PC-3 (cell line): ENCODE measurements around the gene PIAS1. TPM values are rescaled to one million over a fixed set of nuclear protein-coding genes. Genes with fewer than 3 reads are reported as not detected.

Source experiments
- ATAC-seq: fragments of 200-7000 bp; cut with Tn5 transposase; 2 replicates; pipeline ENCODE4 v1.9.1; 2020; ENCODE audit warnings: mild to moderate bottlenecking, moderate library complexity
- BruUV-seq: library from RNA; stranded (reverse); fragments of 400-500 nt; replicated peaks from 2 replicates; lab custom pipeline; 2021; lab: Mats Ljungman, UMichigan
- CTCF ChIA-PET: fragments of 300-600 bp; sonication (Branson Sonifier 250); formaldehyde crosslinking; loops from one replicate; lab custom pipeline; 2022; ENCODE audit warnings: antibody characterized with exemption; lab: Charles Lee
- POLR2A ChIA-PET: fragments of 300-600 bp; sonication (Branson Sonifier 250); formaldehyde crosslinking; loops from one replicate; lab custom pipeline; 2022; ENCODE audit warnings: antibody characterized with exemption; ENCODE audit not compliant: unreplicated experiment; lab: Charles Lee
- DNase-seq: peaks from one replicate; pipeline ENCODE4 v3.0.0-alpha.2; 2015
- H2AFZ ChIP-seq: fragments of 300-600 bp; sonication (generic); 2 replicates; pipeline ENCODE4 v1.6.0; 2016; ENCODE audit warnings: antibody characterized with exemption, low read length
- H3F3A ChIP-seq: fragments of 300-600 bp; sonication (generic); one replicate; pipeline ENCODE4 v1.6.0; 2017; ENCODE audit warnings: antibody characterized with exemption, low read length, control low read depth, mild to moderate bottlenecking; ENCODE audit not compliant: unreplicated experiment
- H3K27ac ChIP-seq: fragments of 300-600 bp; sonication (generic); 2 replicates; pipeline ENCODE4 v1.5.1; 2016; ENCODE audit warnings: mild to moderate bottlenecking, low read length
- H3K27me3 ChIP-seq: fragments of 300-600 bp; sonication (generic); 2 replicates; pipeline ENCODE4 v1.6.1; 2016; ENCODE audit warnings: low read length, mixed read lengths
- H3K36me3 ChIP-seq: fragments of 300-600 bp; sonication (generic); 2 replicates; pipeline ENCODE4 v1.6.1; 2016; ENCODE audit warnings: low read depth, mixed run types, low read length, mixed read lengths
- H3K4me1 ChIP-seq: fragments of 300-600 bp; sonication (generic); 2 replicates; pipeline ENCODE4 v1.5.1; 2016; ENCODE audit warnings: low read length; ENCODE audit not compliant: insufficient read depth
- H3K4me2 ChIP-seq: fragments of 300-600 bp; sonication (generic); 2 replicates; pipeline ENCODE4 v1.6.0; 2016; ENCODE audit warnings: low read length
- H3K4me3 ChIP-seq: fragments of 300-600 bp; sonication (generic); 2 replicates; pipeline ENCODE4 v1.5.1; 2016; ENCODE audit warnings: mild to moderate bottlenecking, low read length, mixed read lengths
- H3K79me2 ChIP-seq: fragments of 300-600 bp; sonication (generic); 2 replicates; pipeline ENCODE4 v1.6.1; 2017; ENCODE audit warnings: low read length, mixed read lengths
- H3K9ac ChIP-seq: fragments of 300-600 bp; sonication (generic); 2 replicates; pipeline ENCODE4 v1.6.0; 2016; ENCODE audit warnings: mild to moderate bottlenecking, low read length
- H3K9me2 ChIP-seq: fragments of 300-600 bp; sonication (generic); replicated peaks from 2 replicates; pipeline ENCODE4 v1.6.1; 2016; ENCODE audit warnings: mixed run types, low read length, mixed read lengths
- H3K9me3 ChIP-seq: fragments of 300-600 bp; sonication (generic); 2 replicates; pipeline ENCODE4 v1.6.1; 2016; ENCODE audit warnings: low read length, mixed read lengths
- H4K20me1 ChIP-seq: fragments of 300-600 bp; sonication (generic); 2 replicates; pipeline ENCODE4 v1.6.1; 2016; ENCODE audit warnings: low read length, mixed read lengths
- EZH2 ChIP-seq: fragments of 300-600 bp; sonication (generic); IDR thresholded peaks from one replicate; pipeline ENCODE4 v1.6.1; 2017; ENCODE audit warnings: antibody characterized with exemption, mild to moderate bottlenecking, low read length; ENCODE audit not compliant: unreplicated experiment
- EZH2phosphoT487 ChIP-seq: fragments of 300-600 bp; sonication (generic); IDR thresholded peaks from 2 replicates; pipeline ENCODE4 v1.6.1; 2018; ENCODE audit warnings: mild to moderate bottlenecking, antibody characterized with exemption, low read length, borderline replicate concordance
- intact Hi-C: fragments of 100-400 bp; cut with micrococcal nuclease; formaldehyde crosslinking; loops from 2 replicates; pipeline ENCODE4 v1.9.0; 2023
- total RNA-seq: library from RNA; depleted of rRNA; stranded (reverse); fragments of >200 nt; gene quantifications from 2 replicates; pipeline ENCODE4 v1.2.3, GENCODE V29; 2014
- TF ChIP-seq, protein P1 (sequence below): fragments of 300-600 bp; sonication (generic); conservative IDR thresholded peaks from 2 replicates; pipeline ENCODE4 v1.5.1; 2017; ENCODE audit warnings: antibody characterized with exemption, low read depth, mild to moderate bottlenecking, low read length

Gene PIAS1
- total RNA-seq, 1 experiment from 2014 or later = 21.9 TPM

DNA sequence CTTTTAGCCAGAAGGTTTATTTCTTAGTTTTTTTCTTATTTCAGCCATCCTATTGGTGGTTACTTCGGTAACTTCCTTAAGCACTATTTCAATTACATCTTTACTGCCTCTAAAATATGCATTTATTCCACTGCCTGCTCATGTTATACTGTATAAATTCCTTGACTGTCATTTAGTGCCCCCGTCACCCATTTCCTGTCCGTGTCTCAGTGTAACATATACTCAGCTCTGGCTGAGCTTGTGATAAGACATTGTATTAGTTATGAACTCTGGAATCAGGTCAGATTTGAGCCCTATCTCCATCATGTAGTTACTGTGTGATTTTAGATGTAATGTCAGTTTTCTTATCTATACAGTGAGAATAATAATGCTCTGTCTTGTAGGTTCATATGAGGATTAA, 24.2 kb downstream of the PIAS1 start:
- BruUV-seq = no TSS peak
- H4K20me1 ChIP-seq = peaks cover 16% of the 10 kb centered on the region
- H3K9me2 ChIP-seq = no peaks in the 10 kb centered on the region
- DNase-seq (no peak), ATAC-seq (no peak)
- ChIA-PET POLR2A (no interaction called here), CTCF (no interaction called here)
- H2AFZ ChIP-seq = no peak overlapping the region
- no peaks in the 10 kb centered on the region for H3K27me3 ChIP-seq
- H3K79me2 ChIP-seq = peaks cover 98% of the 10 kb centered on the region
- H3K9ac ChIP-seq = no peak overlapping the region
- TF ChIP-seq, protein P1, sequence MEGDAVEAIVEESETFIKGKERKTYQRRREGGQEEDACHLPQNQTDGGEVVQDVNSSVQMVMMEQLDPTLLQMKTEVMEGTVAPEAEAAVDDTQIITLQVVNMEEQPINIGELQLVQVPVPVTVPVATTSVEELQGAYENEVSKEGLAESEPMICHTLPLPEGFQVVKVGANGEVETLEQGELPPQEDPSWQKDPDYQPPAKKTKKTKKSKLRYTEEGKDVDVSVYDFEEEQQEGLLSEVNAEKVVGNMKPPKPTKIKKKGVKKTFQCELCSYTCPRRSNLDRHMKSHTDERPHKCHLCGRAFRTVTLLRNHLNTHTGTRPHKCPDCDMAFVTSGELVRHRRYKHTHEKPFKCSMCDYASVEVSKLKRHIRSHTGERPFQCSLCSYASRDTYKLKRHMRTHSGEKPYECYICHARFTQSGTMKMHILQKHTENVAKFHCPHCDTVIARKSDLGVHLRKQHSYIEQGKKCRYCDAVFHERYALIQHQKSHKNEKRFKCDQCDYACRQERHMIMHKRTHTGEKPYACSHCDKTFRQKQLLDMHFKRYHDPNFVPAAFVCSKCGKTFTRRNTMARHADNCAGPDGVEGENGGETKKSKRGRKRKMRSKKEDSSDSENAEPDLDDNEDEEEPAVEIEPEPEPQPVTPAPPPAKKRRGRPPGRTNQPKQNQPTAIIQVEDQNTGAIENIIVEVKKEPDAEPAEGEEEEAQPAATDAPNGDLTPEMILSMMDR = no peak
- TF ChIP-seq EZH2 (no peak), EZH2phosphoT487 (no peak)
- H3K4me2 ChIP-seq = no peak overlapping the region
- H3K4me3 ChIP-seq = no peak overlapping the region
- H3K36me3 ChIP-seq = no peaks in the 10 kb centered on the region
- H3F3A ChIP-seq = no peaks in the 10 kb centered on the region
- H3K4me1 ChIP-seq = no peaks in the 10 kb centered on the region
- no peak overlapping the region for H3K27ac ChIP-seq
- H3K9me3 ChIP-seq = no peaks in the 10 kb centered on the region
- intact Hi-C loops = no loop called here

DNA sequence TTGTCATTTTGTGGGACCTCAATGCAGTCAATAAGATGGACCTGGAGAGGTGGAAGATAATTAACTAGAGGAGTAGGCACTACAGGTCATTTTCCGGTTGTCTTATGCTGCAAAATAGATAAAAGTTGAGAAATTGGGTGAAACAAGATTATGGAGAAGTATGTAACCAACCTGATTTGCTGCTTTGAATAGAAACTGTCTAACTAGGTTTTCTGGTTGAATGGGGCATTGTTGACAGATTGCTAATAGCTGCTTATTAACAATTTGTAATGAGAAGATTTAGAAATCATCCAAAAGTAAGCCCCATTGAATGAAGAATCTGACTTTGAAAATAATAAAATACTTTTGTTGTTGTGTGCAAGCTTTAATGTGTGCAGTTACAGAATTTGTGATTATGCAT, 26.2 kb downstream of the PIAS1 start:
- H3K9ac ChIP-seq = no peak overlapping the region
- BruUV-seq = no TSS peak
- H3K9me2 ChIP-seq = no peaks in the 10 kb centered on the region
- CTCF ChIA-PET = no interaction called here
- TF ChIP-seq, protein P1 = no peak
- no peak for TF ChIP-seq EZH2
- TF ChIP-seq EZH2phosphoT487 = no peak
- peaks cover 100% of the 10 kb centered on the region for H3K79me2 ChIP-seq
- no peaks in the 10 kb centered on the region for H3F3A ChIP-seq
- DNase-seq (no peak), ATAC-seq (no peak)
- intact Hi-C loops = no loop called here
- no peaks in the 10 kb centered on the region for H3K27me3 ChIP-seq
- H4K20me1 ChIP-seq = peaks cover 25% of the 10 kb centered on the region
- H3K36me3 ChIP-seq = no peaks in the 10 kb centered on the region
- no peaks in the 10 kb centered on the region for H3K4me1 ChIP-seq
- H3K27ac ChIP-seq = no peak overlapping the region
- H3K4me3 ChIP-seq = no peak overlapping the region
- no peak overlapping the region for H3K4me2 ChIP-seq
- H3K9me3 ChIP-seq = no peaks in the 10 kb centered on the region
- POLR2A ChIA-PET = no interaction called here
- no peak overlapping the region for H2AFZ ChIP-seq

DNA sequence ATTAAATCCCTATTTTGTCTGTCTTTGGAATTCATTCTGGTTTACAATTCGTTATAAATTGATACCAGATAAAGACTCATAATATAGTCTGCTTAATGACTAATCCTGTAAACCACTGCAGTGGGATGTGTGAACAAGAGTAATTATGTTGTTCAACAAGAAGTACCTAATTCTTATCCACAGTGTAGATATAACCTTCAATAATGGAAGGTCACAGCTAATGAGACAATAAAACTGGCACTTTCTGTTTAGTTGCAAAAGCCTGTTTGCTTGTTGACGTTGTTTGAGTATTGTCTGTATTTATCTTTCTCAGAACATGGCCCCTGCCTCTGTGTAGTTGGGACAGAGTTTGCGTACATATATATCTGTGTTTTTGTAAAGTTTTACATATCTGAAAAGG, 26.7 kb downstream of the PIAS1 start:
- H3K9me3 ChIP-seq = no peaks in the 10 kb centered on the region
- no peaks in the 10 kb centered on the region for H3K4me1 ChIP-seq
- intact Hi-C loops = no loop called here
- no TSS peak for BruUV-seq
- peaks cover 27% of the 10 kb centered on the region for H4K20me1 ChIP-seq
- no peak for TF ChIP-seq EZH2phosphoT487
- TF ChIP-seq EZH2 = no peak
- TF ChIP-seq, protein P1 = no peak
- no peaks in the 10 kb centered on the region for H3F3A ChIP-seq
- no peaks in the 10 kb centered on the region for H3K36me3 ChIP-seq
- ChIA-PET POLR2A (no interaction called here), CTCF (no interaction called here)
- no peaks in the 10 kb centered on the region for H3K9me2 ChIP-seq
- no peak overlapping the region for H3K9ac ChIP-seq
- H3K27me3 ChIP-seq = no peaks in the 10 kb centered on the region
- H3K4me2 ChIP-seq = no peak overlapping the region
- H3K27ac ChIP-seq = no peak overlapping the region
- no peak overlapping the region for H2AFZ ChIP-seq
- ATAC-seq = no peak
- peaks cover 100% of the 10 kb centered on the region for H3K79me2 ChIP-seq
- DNase-seq = no peak
- H3K4me3 ChIP-seq = no peak overlapping the region
